GM12873 (cell line): Measurements from ENCODE around the gene SMC6.

Experiments
- CTCF ChIP-seq: IDR thresholded peaks from 2 replicates; pipeline ENCODE4 v1.5.1; 2012; ENCODE audit warnings: low read depth, mild to moderate bottlenecking, moderate library complexity, low read length, control low read depth; ENCODE audit not compliant: insufficient read depth; ENCODE audit errors: missing control alignments

The SMC6 gene

GRCh38 chr2:17640406-17640805 lies 113.2 kb downstream of the SMC6 start:
- TF ChIP-seq CTCF, result no peak

- no peak for TF ChIP-seq CTCF
Measured at GRCh38 chr2:17638196-17638743, 115.3 kb downstream of the SMC6 start.

- TF ChIP-seq CTCF, result no peak
Measured at GRCh38 chr2:17637131-17637906, 116.3 kb downstream of the SMC6 start.

DNA sequence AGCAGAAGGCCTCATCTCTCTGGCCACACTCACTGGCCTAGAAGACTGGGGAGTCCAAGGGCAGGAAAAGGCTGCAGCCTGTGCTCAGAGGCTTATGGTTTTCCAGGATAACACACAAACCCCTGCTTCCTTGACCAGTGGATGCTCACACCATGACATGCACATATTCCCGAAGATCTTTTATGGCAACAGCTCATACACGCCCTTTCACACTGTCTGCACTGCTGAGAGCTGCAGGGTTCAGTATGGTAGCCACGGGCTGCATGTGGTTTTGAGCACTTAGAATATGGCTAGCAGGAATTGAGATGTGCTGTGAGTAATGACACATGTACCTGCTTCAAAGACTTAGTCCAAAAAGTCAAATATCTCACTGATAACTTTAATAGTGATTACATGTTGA lies 117.4 kb downstream of the SMC6 start:
- no peak for TF ChIP-seq CTCF

GRCh38 chr2:17634997-17635396 lies 118.6 kb downstream of the SMC6 start:
- TF ChIP-seq CTCF, result no peak

- TF ChIP-seq CTCF, result no peak
Measured at GRCh38 chr2:17630089-17630488, 123.5 kb downstream of the SMC6 start.

GRCh38 chr2:17628349-17629261 lies 125.0 kb downstream of the SMC6 start:
- no peak for TF ChIP-seq CTCF
